HL-60 (cell line): ENCODE measurements around the gene CBARP.
"Not testable (repeated sequence)": the region's sequence is repeated elsewhere in the genome, so short reads cannot be mapped to it uniquely, and the experiment has no call there.

Experiments
- DNase-seq, 2 experiments: peaks; one replicate each; pipeline ENCODE4 v3.0.0-alpha.2; 2010 to 2020; ENCODE audit warnings: low read depth in 1 of 2, low spot score in 1 of 2
- H3K27ac ChIP-seq: fragments of 250-450 bp; sonication (Bioruptor Pico); replicated peaks from 2 replicates; pipeline ENCODE4 v1.5.1; 2020; ENCODE audit warnings: mild to moderate bottlenecking, moderate library complexity
- H3K27me3 ChIP-seq: fragments of 250-450 bp; sonication (Bioruptor Pico); 2 replicates; pipeline ENCODE4 v1.5.1; 2021; ENCODE audit warnings: mild to moderate bottlenecking, moderate library complexity; ENCODE audit not compliant: insufficient read depth, poor library complexity, severe bottlenecking
- H3K4me3 ChIP-seq: replicated peaks from 2 replicates; pipeline ENCODE4 v1.5.1; 2011; ENCODE audit warnings: mild to moderate bottlenecking, control low read depth, low read length; ENCODE audit not compliant: insufficient read depth
- GABPA ChIP-seq: IDR thresholded peaks from 2 replicates; pipeline ENCODE4 v1.6.1; 2012; ENCODE audit warnings: low read depth
- POLR2AphosphoS5 ChIP-seq: IDR thresholded peaks from 2 replicates; pipeline ENCODE4 v1.6.1; 2012; ENCODE audit warnings: low read depth
- SPI1 ChIP-seq: IDR thresholded peaks from 2 replicates; pipeline ENCODE4 v1.6.1; 2012; ENCODE audit warnings: low read depth, mild to moderate bottlenecking, borderline replicate concordance
- TF ChIP-seq, protein P1 (sequence below): IDR thresholded peaks from 2 replicates; pipeline ENCODE4 v1.6.1; 2012; ENCODE audit warnings: low read depth; ENCODE audit not compliant: insufficient replicate concordance
- TF ChIP-seq, protein P2 (sequence below): IDR thresholded peaks from one replicate; pipeline ENCODE4 v1.5.1; 2011; ENCODE audit warnings: low read length, control low read depth, inconsistent platforms; ENCODE audit not compliant: insufficient read depth

The CBARP gene

DNA sequence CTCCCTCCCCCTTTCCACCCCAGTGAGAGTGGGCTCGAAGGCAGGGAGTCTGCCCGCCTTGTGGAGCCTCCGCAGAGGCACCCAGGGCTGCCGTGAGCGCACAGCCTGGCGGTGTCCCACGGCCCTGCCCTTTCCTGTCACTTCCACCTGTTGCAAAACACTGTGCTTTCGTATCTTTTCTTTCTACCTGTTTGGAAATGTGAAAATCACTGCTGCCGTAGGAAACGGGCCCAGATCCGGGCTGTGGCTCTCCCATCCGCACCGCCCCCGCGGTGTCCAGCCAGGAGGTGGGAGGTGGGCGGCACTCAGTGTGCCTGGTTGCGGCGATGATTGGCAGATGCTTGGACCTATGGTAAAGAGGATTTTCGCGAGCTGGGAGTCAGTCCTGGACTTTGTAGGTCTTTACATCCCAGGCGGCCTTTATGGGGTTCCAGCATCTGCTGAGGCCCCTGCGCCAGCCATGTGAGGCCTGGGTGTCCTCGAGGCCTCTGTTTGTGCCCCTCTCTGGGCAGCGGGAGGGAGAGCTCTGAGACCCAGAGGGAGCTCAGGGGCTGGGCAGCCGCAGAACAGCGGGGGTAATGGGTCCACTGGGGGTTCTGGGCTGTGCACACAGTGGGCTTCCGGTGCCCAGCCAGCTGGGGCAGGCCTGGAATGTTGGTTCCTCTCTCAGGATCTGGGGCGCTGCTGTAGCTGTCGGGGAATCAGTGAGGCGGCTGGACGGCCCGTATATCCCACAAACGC, 26.1 kb downstream of the CBARP start:
- no peak overlapping the region for H3K4me3 ChIP-seq
- no peak for DNase-seq
- H3K27me3 ChIP-seq, result no peaks in the 10 kb centered on the region
- H3K27ac ChIP-seq, result no peak overlapping the region
- TF ChIP-seq POLR2AphosphoS5, result no peak
- TF ChIP-seq, protein P1, sequence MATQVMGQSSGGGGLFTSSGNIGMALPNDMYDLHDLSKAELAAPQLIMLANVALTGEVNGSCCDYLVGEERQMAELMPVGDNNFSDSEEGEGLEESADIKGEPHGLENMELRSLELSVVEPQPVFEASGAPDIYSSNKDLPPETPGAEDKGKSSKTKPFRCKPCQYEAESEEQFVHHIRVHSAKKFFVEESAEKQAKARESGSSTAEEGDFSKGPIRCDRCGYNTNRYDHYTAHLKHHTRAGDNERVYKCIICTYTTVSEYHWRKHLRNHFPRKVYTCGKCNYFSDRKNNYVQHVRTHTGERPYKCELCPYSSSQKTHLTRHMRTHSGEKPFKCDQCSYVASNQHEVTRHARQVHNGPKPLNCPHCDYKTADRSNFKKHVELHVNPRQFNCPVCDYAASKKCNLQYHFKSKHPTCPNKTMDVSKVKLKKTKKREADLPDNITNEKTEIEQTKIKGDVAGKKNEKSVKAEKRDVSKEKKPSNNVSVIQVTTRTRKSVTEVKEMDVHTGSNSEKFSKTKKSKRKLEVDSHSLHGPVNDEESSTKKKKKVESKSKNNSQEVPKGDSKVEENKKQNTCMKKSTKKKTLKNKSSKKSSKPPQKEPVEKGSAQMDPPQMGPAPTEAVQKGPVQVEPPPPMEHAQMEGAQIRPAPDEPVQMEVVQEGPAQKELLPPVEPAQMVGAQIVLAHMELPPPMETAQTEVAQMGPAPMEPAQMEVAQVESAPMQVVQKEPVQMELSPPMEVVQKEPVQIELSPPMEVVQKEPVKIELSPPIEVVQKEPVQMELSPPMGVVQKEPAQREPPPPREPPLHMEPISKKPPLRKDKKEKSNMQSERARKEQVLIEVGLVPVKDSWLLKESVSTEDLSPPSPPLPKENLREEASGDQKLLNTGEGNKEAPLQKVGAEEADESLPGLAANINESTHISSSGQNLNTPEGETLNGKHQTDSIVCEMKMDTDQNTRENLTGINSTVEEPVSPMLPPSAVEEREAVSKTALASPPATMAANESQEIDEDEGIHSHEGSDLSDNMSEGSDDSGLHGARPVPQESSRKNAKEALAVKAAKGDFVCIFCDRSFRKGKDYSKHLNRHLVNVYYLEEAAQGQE, result no peak
- no peak for TF ChIP-seq SPI1
- TF ChIP-seq, protein P2, sequence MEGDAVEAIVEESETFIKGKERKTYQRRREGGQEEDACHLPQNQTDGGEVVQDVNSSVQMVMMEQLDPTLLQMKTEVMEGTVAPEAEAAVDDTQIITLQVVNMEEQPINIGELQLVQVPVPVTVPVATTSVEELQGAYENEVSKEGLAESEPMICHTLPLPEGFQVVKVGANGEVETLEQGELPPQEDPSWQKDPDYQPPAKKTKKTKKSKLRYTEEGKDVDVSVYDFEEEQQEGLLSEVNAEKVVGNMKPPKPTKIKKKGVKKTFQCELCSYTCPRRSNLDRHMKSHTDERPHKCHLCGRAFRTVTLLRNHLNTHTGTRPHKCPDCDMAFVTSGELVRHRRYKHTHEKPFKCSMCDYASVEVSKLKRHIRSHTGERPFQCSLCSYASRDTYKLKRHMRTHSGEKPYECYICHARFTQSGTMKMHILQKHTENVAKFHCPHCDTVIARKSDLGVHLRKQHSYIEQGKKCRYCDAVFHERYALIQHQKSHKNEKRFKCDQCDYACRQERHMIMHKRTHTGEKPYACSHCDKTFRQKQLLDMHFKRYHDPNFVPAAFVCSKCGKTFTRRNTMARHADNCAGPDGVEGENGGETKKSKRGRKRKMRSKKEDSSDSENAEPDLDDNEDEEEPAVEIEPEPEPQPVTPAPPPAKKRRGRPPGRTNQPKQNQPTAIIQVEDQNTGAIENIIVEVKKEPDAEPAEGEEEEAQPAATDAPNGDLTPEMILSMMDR, result no peak
- no peak for TF ChIP-seq GABPA

DNA sequence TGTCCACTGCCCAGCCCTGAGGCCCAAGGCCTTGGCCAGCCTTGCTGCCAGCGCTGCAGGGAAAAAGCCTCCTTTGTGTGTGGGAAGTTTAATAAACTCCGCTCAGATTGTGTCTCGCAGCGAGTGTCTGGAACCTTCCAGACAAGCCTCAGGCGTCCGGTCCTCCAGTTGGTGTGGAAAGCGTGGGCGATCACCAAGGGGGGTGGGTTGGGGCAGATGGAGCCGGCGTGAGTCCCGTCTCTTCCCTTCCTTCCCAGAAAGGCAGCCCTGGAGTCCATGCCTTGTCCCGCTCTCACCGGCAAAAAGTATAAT, 27.6 kb downstream of the CBARP start:
- no peak for TF ChIP-seq GABPA
- no peak for TF ChIP-seq SPI1
- no peak for TF ChIP-seq POLR2AphosphoS5
- TF ChIP-seq, protein P1, result no peak
- TF ChIP-seq, protein P2, result no peak
- DNase-seq, result no peak
- Histone ChIP-seq H3K4me3 (no peak overlapping the region), H3K27me3 (no peaks in the 10 kb centered on the region), H3K27ac (no peak overlapping the region)

DNA sequence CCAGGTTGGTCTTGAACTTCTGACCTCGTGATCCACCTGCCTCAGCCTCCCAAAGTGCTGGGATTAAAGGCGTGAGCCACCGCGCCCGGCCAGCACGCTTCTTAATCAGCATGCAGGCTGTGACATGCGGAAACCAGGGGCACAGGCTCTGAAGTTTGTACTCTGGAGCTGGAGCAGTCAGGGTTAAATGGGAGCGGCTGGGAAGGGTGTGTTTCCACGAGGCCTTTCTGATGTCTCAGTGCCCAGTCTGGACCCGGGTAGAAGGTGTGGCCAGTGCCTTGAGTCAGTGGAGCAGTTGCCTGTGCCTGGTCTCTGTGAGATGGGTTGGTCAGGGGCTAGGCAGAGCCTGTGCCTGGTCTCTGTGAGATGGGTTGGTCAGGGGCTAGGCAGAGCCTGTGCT, 29.0 kb downstream of the CBARP start:
- not testable (repeated sequence) for H3K27me3 ChIP-seq, H3K4me3 ChIP-seq, DNase-seq, H3K27ac ChIP-seq

DNA sequence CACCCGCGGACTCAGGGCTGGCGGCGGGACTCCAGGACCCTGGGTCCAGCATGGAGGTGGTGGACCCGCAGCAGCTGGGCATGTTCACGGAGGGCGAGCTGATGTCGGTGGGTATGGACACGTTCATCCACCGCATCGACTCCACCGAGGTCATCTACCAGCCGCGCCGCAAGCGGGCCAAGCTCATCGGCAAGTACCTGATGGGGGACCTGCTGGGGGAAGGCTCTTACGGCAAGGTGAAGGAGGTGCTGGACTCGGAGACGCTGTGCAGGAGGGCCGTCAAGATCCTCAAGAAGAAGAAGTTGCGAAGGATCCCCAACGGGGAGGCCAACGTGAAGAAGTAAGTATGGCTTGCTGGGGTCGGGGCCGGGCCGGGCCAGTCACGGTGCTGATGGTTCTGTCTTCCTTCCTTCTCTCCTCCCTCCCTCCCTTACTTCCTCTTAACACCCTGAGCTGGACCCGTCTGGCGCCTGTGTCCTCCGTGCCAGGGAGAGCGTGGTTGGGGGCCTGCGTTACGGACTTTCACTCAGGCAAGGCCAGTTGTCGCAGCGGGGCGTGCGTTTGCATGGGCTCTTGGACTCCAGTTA, 30.8 kb downstream of the CBARP start:
- peak; percentile 55 to 66 for DNase-seq
- Histone ChIP-seq H3K27me3 (no peaks in the 10 kb centered on the region), H3K4me3 (peak overlapping the region; percentile 89), H3K27ac (peak overlapping the region; percentile 72)
- TF ChIP-seq POLR2AphosphoS5 (no peak; the same call in 1 of the 2 replicates), SPI1 (no peak), GABPA (no peak)
- TF ChIP-seq, protein P1, result no peak
- TF ChIP-seq, protein P2, result no peak
